WERI-Rb-1 (cell line): ENCODE data around the gene SWT1.

ENCODE experiments used
- DNase-seq: peaks from one replicate; pipeline ENCODE4 v3.0.0-alpha.2; 2020
- H3K27ac ChIP-seq: fragments of 250-450 bp; sonication (Bioruptor Pico); 2 replicates; pipeline ENCODE4 v1.5.1; 2020; ENCODE audit warnings: mild to moderate bottlenecking, moderate library complexity
- H3K27me3 ChIP-seq: fragments of 250-450 bp; sonication (Bioruptor Pico); 2 replicates; pipeline ENCODE4 v1.5.1; 2021; ENCODE audit warnings: mild to moderate bottlenecking, low read depth, moderate library complexity; ENCODE audit not compliant: insufficient read depth, severe bottlenecking
- H3K36me3 ChIP-seq: fragments of 250-450 bp; sonication (Bioruptor Pico); 2 replicates; pipeline ENCODE4 v1.5.1; 2020; ENCODE audit warnings: mild to moderate bottlenecking, moderate library complexity
- H3K4me3 ChIP-seq: 2 replicates; pipeline ENCODE4 v1.5.1; 2011; ENCODE audit warnings: low read depth, mild to moderate bottlenecking, control low read depth, low read length
- H3K9me3 ChIP-seq: fragments of 250-450 bp; sonication (Bioruptor Pico); 2 replicates; pipeline ENCODE4 v1.5.1; 2021; ENCODE audit warnings: mild to moderate bottlenecking, moderate library complexity; ENCODE audit not compliant: severe bottlenecking
- TF ChIP-seq, protein P1 (sequence below): IDR thresholded peaks from 2 replicates; pipeline ENCODE4 v1.5.1; 2011; ENCODE audit warnings: low read depth, mild to moderate bottlenecking, control low read depth, inconsistent platforms, low read length

The SWT1 gene

DNA sequence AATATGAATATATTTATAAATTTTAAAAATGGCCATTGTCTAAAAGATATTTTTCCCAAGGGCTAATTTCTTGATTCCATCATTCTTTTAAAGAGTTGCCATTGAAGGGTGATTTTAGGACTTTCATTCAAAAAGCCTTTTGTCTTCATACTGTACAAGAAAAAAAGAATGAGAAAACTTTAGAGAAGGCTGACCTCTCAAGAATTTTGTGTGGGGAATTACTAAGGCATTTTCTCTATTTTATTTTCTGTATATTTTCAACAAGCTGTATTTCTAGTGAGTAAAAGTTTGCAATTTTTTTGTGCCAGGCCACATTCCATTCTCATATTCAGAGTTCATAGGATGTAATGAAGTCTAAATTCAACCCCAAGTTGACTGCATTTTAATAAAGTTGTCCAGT is 110.7 kb downstream of the SWT1 start:
- Histone ChIP-seq H3K27ac (no peak overlapping the region), H3K9me3 (no peaks in the 10 kb centered on the region), H3K27me3 (no peaks in the 10 kb centered on the region), H3K36me3 (no peaks in the 10 kb centered on the region), H3K4me3 (no peak overlapping the region)
- DNase-seq = no peak
- TF ChIP-seq, protein P1, sequence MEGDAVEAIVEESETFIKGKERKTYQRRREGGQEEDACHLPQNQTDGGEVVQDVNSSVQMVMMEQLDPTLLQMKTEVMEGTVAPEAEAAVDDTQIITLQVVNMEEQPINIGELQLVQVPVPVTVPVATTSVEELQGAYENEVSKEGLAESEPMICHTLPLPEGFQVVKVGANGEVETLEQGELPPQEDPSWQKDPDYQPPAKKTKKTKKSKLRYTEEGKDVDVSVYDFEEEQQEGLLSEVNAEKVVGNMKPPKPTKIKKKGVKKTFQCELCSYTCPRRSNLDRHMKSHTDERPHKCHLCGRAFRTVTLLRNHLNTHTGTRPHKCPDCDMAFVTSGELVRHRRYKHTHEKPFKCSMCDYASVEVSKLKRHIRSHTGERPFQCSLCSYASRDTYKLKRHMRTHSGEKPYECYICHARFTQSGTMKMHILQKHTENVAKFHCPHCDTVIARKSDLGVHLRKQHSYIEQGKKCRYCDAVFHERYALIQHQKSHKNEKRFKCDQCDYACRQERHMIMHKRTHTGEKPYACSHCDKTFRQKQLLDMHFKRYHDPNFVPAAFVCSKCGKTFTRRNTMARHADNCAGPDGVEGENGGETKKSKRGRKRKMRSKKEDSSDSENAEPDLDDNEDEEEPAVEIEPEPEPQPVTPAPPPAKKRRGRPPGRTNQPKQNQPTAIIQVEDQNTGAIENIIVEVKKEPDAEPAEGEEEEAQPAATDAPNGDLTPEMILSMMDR = no peak

DNA sequence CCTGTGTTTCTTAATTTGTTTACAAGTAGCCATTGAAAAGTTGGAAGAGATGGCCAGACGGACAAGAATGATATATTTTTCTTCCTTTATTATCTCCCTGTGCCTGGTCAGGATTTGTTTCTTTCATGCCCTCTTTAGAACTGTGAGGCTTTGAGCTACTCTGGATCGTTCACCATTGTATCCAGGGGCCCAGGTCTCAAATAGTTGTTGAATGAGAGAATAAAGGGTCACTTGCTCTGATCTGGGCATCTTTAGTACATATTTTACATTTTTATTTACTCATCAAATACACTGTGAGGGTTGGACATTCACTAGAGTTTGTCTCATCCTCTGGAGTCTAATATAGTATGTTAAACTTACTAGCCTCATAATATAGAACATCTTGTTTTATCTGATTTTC is 111.4 kb downstream of the SWT1 start:
- no peaks in the 10 kb centered on the region for H3K36me3 ChIP-seq
- no peak overlapping the region for H3K27ac ChIP-seq
- no peaks in the 10 kb centered on the region for H3K27me3 ChIP-seq
- no peaks in the 10 kb centered on the region for H3K9me3 ChIP-seq
- no peak for DNase-seq
- no peak overlapping the region for H3K4me3 ChIP-seq
- TF ChIP-seq, protein P1 = no peak

DNA sequence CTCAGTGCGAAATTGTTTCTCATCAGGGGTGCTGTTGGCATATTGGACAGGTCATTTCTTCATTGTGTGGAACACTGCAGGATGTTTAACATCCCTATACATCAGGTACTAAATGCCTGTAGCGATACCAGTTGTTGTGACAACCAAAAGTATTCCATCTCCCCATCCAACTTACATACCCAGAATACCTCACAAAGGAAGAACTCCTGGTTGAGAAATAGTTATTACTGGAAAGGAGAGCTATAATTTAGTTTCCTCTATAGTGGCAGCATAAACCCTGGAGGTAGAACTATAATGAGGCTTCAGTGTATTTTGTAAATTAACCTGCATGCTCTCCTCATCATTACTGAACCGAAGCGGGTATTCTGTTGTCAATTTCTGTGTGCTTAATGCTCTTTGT is 115.0 kb downstream of the SWT1 start:
- TF ChIP-seq, protein P1 = no peak
- Histone ChIP-seq H3K27me3 (no peaks in the 10 kb centered on the region), H3K4me3 (no peak overlapping the region), H3K27ac (no peak overlapping the region), H3K9me3 (no peaks in the 10 kb centered on the region), H3K36me3 (no peaks in the 10 kb centered on the region)
- DNase-seq = no peak

DNA sequence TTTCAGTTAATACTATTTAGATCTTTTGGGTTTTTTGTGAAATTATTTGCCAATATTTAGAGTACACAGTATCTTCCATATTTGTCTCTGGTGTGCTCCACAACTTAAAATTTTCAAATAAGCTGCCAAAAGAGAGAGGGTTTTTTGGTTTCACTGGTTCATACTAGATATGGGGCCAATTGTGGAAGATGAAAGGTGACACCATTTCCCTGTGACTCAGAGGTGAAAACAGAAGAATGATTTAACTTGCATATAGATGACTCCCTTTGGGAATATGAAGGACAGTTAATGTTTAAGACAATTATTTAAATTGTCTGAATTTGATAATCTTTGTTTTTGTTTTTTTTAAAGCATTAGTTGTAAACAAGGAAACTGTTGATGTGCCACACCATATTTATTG is 122.6 kb downstream of the SWT1 start:
- DNase-seq = no peak
- no peaks in the 10 kb centered on the region for H3K9me3 ChIP-seq
- H3K36me3 ChIP-seq = no peaks in the 10 kb centered on the region
- H3K27ac ChIP-seq = no peak overlapping the region
- TF ChIP-seq, protein P1 = no peak
- no peak overlapping the region for H3K4me3 ChIP-seq
- no peaks in the 10 kb centered on the region for H3K27me3 ChIP-seq

DNA sequence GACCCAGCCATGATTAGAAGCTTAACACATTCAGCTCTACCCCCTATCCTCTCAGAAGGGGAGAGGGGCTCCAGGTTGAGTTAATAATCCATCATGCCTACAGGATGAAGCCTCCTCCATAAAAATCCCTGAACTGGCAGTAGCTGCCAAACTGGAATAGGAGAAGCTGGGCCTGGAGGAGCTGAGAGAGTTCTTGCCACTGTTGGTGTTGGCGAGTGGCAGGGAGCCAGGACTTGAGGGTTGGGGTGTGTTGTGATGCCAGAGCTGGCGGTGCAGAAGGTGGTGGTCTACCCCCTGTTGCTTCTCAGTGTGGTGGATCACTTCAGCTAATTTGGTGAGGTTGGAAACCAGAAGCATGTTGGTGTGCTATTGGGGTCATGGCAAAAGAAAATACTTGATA is 123.6 kb downstream of the SWT1 start:
- Histone ChIP-seq H3K27ac (no peak overlapping the region), H3K36me3 (no peaks in the 10 kb centered on the region), H3K9me3 (no peaks in the 10 kb centered on the region)

DNA sequence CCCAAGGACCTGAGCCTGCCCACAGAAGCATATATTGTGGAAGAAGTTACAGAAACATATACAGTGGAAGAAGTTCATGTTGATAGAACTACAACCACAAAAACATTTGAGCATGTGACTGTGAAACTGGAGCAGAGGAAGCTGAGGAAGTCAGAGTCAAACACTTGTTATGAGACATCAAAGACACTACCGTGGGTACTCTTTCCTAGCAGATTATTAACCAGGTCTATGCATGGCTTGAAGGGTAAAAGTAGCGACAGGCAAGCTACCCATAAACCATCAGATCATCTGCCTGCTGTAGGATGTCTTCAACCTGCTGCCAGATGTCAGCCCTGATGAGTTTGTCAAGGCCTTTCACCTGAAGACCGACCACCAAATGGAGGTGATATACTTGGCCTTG is 124.3 kb downstream of the SWT1 start:
- Histone ChIP-seq H3K27me3 (no peaks in the 10 kb centered on the region), H3K36me3 (no peaks in the 10 kb centered on the region), H3K9me3 (no peaks in the 10 kb centered on the region), H3K27ac (no peak overlapping the region), H3K4me3 (no peak overlapping the region)
- DNase-seq = no peak
- TF ChIP-seq, protein P1 = no peak

More for the DNA sequence above, 123.6 kb downstream of the SWT1 start:
- no peak for DNase-seq
- TF ChIP-seq, protein P1 = no peak
- Histone ChIP-seq H3K27me3 (no peaks in the 10 kb centered on the region), H3K4me3 (no peak overlapping the region)
